Neural progenitor cell (in vitro differentiated cells): Measurements from ENCODE around the gene HAUS6.

Source experiments
- CTCF ChIP-seq: fragments of 200-600 bp; sonication (generic); IDR thresholded peaks from 2 replicates; pipeline ENCODE4 v1.5.1; 2017; ENCODE audit warnings: antibody characterized with exemption, mild to moderate bottlenecking
- EZH2 ChIP-seq: fragments of 200-600 bp; sonication (generic); IDR thresholded peaks from 2 replicates; pipeline ENCODE4 v1.6.1; 2017; ENCODE audit warnings: antibody characterized with exemption, mild to moderate bottlenecking, moderate library complexity
- EZH2phosphoT487 ChIP-seq: fragments of 200-600 bp; sonication (generic); IDR thresholded peaks from 2 replicates; pipeline ENCODE4 v1.6.1; 2017; ENCODE audit warnings: antibody characterized with exemption

DNA sequence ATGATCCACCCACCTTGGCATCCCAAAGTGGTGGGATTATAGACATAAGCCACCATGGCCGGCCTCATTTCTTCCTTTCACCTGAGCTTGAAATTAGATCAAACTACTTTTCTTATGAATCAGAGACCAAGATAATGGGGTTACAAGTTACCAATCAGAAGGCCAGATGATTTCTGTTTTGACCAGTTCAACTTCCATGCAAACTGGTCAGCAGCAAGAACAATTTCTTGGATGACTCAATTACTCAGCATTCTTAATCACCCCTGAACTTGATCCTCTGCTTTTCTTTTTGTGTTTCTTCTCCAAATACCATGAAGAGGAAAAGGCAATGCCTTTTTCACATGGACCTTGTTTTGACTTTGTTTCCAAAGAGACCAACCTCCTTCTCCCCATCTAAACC is 34.6 kb upstream of the HAUS6 start:
- TF ChIP-seq CTCF (no peak), EZH2 (no peak), EZH2phosphoT487 (no peak)
